MV-4-11 (cell line): Measurements from ENCODE around the gene R3HCC1L.
"Not testable (repeated sequence)": the region's sequence is repeated elsewhere in the genome, so short reads cannot be mapped to it uniquely, and the experiment has no call there.

Source experiments
- DNase-seq: peaks from one replicate; lab custom pipeline; 2025; lab: John Stamatoyannopoulos, UW

Gene R3HCC1L

GRCh38 chr10:98172495-98172894 is 38.0 kb downstream of the R3HCC1L start:
- peak; percentile 28 for DNase-seq

- no peak for DNase-seq
These were observed 38.8 kb downstream of the R3HCC1L start for GRCh38 chr10:98173260-98173659.

DNA sequence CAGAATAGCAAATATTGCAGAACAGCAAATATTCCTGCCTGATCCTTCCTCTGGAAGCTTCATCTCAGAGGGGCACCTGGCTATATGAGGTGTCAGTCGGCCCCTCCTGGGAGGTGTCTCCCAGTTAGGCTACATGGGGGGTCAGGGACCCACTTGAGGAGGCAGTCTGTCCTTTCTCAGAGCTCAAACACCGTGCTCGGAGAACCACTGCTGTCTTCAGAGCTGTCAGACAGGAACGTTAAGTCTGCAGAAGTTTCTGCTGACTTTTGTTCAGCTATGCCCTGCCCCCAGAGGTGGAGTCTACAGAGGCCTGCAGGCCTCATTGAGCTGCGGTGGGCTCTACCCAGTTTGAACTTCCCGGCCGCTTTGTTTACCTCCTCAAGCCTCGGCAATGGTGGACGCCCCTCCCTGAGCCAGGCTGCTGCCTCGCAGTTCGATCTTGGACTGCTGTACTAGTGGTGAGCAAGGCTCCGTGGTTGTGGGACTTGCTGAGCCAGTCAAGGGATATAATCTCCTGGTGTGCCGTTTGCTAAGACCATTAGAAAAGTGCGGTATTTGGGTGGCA is 48.0 kb downstream of the R3HCC1L start:
- not testable (repeated sequence) for DNase-seq

- DNase-seq, result no peak
These were observed 52.2 kb downstream of the R3HCC1L start for GRCh38 chr10:98186681-98187080.

- not testable (repeated sequence) for DNase-seq
These were observed 56.3 kb downstream of the R3HCC1L start for GRCh38 chr10:98190773-98191172.

GRCh38 chr10:98193037-98193436 is 58.6 kb downstream of the R3HCC1L start:
- DNase-seq, result no peak

DNA sequence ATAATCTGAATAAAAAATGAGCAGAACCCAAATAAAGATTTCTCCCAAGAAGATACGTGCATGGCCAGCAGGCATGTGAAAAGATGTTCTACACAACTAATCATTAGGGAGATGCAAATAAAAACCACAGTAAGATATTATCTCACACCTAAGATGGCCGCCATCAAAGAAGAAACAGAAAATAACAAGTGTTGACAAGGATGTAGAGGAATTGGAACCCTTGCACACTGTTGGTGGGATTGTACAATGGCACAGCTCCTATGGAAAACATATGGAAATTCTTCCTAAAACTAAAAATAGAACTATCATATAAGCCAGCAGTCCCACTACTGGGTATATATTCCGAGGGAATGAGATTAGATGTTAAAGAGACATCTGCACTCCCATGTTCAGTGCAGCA is 60.2 kb downstream of the R3HCC1L start:
- no peak for DNase-seq

GRCh38 chr10:98195120-98195519 is 60.7 kb downstream of the R3HCC1L start:
- DNase-seq, result peak; percentile 46

GRCh38 chr10:98196985-98197384 is 62.5 kb downstream of the R3HCC1L start:
- peak; percentile 4 for DNase-seq

- DNase-seq, result no peak
These were observed 67.3 kb downstream of the R3HCC1L start for GRCh38 chr10:98201760-98202159.

DNA sequence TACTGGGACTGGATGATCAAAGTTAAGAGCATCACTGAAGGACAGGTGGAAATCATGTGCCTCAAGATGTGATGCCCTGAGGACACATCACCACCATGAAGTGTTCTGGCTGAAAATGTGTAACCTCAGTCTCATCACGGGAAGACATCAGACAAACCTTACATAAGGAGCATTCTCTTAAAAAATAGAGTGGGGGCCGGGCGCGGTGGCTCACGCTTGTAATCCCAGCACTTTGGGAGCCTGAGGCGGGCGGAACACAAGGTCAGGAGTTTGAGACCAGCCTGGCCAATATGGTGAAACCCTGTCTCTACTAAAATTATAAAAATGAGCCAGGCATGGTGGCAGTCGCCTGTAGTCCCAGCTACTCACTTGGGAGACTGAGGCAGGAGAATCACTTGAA is 67.9 kb downstream of the R3HCC1L start:
- DNase-seq, result no peak

DNA sequence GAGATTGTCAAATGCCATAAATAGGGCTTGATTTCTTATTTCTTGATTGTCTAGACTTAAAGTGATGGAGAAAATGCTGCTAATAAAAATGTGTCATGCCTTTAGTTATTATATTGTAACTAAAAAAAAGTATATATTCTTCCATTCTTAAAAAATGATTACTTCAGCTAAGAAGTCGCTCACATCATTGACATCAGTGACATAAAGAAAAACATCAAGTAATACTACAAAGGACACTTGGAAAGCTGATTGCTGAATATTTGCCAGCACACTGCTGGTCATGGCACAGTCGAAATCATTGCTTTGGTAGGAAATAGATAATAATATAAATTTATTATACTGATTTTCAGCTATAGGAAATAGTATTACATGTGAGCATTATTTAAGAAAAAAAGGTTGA is 70.9 kb downstream of the R3HCC1L start:
- no peak for DNase-seq

DNA sequence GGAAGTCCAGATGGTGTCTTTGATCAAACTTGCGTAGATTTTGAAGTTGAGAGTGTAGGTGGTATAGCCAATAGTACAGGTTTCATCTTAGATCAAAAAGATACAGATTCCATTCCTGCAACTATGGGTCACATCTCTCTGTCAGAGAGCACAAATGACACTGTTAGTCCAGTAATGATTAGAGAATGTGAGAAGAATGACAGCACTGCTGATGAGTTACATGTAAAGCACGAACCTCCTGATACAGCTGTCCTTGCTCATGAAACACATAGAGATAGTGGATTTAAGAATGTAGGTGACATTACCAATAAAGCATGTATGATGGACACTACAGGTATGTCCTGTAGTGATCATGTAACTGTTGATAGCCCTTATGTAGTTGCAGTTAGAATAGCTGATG is 74.5 kb downstream of the R3HCC1L start:
- DNase-seq, result no peak

DNA sequence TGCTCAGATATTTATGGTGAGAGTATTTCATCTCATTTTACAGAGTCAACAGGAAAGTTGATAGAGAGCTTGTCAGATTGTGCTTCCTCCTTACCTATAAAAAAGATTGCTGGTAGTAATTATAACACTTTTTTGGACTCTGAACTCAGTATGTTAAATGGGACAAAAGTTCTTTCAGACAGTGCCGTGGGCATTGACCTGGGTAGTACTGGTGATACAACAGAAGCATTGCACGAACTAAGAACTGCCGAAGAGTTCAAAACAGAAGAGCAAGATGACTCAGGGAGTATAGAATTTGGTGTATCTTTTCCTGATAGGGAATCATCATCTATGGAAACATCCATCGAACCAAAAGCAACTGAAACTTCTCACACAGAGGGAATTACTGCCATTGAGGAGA is 75.0 kb downstream of the R3HCC1L start:
- no peak for DNase-seq

DNA sequence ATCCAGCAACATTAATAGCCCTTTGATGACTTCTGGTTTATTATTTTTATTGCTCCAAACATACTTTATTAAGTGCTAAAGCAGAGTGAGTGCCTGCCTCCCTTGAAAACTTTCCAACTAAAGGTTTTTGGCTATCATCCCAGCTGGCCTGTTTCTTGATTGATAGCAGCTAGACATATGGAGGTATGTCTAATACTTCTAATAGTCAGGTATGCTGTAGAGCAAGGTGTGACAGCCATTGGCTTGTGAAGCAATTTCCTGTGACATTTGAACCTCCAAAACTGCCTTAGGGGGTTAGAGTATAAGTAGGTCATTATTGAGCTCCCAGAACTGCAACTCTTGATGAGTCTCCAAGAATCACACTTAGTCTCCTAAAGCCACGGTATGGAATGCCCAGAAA is 77.7 kb downstream of the R3HCC1L start:
- DNase-seq, result no peak

GRCh38 chr10:98213740-98214139 is 79.3 kb downstream of the R3HCC1L start:
- no peak for DNase-seq

GRCh38 chr10:98215373-98215772 is 80.9 kb downstream of the R3HCC1L start:
- DNase-seq, result no peak

DNA sequence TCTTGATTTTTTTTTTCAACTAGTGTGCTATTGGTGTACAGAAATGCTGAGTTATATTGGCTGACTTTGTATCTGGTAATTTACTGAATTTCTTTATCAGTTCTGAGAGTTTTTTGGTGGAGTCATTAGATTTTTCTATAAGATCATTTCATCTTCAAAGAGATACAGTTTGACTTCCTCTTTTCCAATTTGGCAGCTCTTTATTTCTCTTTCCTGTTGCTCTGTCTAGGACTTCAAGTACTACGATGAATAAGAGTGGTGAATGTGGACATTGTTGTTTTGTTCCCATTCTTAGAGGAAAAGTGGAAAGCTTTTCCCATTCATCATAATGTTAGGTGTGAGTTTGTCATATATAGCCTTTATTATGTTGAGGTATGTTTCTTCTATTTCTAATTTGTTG is 83.3 kb downstream of the R3HCC1L start:
- DNase-seq, result peak; percentile 31

- no peak for DNase-seq
These were observed 89.4 kb downstream of the R3HCC1L start for GRCh38 chr10:98223874-98224273.

DNA sequence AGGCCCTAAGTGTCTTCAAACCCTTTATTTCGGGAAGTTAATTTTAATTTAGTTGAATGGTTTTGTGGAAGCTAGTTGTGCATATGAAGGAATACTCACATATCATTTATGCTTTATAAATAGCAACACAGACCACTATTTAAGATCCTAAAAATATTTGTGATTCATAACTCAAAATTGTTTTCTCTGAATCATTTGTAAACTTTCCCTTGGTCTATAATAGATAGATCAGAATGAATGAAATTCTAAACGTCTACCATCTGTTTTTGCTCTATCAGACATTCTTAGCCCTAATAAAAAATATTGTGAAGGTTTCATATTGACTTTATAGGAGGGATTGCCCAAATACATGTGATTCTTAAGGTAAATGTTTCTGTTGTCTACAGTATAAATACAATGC is 90.1 kb downstream of the R3HCC1L start:
- no peak for DNase-seq

GRCh38 chr10:98224996-98225395 is 90.5 kb downstream of the R3HCC1L start:
- no peak for DNase-seq

- DNase-seq, result no peak
These were observed 92.2 kb downstream of the R3HCC1L start for GRCh38 chr10:98226508-98227144.

GRCh38 chr10:98227713-98228112 is 93.3 kb downstream of the R3HCC1L start:
- not testable (repeated sequence) for DNase-seq

- DNase-seq, result not testable (repeated sequence)
These were observed 93.8 kb downstream of the R3HCC1L start for GRCh38 chr10:98228266-98228665.
